GM23248 (cell line): ENCODE results near the gene ASGR2. TPM values are rescaled to one million over a fixed set of nuclear protein-coding genes. Genes with fewer than 3 reads are reported as not detected.
A peak's percentile ranks its signal among the peaks of the same experiment; 100 is the strongest.

Experiments
- DNase-seq: peaks from one replicate; pipeline ENCODE4 v3.0.0-alpha.2; 2015
- H2AFZ ChIP-seq: fragments of 200-600 bp; sonication (generic); 2 replicates; pipeline ENCODE4 v1.6.1; 2016; ENCODE audit warnings: antibody characterized with exemption
- H3F3A ChIP-seq: fragments of 200-600 bp; sonication (generic); 2 replicates; pipeline ENCODE4 v1.6.1; 2016; ENCODE audit warnings: mild to moderate bottlenecking, antibody characterized with exemption, mixed run types; ENCODE audit not compliant: insufficient read depth
- H3K27ac ChIP-seq: fragments of 200-600 bp; sonication (generic); 2 replicates; pipeline ENCODE4 v1.5.1; 2016; ENCODE audit warnings: mild to moderate bottlenecking
- H3K27me3 ChIP-seq: fragments of 200-600 bp; sonication (generic); replicated peaks from 2 replicates; pipeline ENCODE4 v1.6.1; 2016; ENCODE audit warnings: mild to moderate bottlenecking; ENCODE audit not compliant: insufficient read depth
- H3K36me3 ChIP-seq: fragments of 200-600 bp; sonication (generic); 2 replicates; pipeline ENCODE4 v1.6.1; 2016; ENCODE audit warnings: low read depth, mild to moderate bottlenecking
- H3K4me1 ChIP-seq: fragments of 200-600 bp; sonication (generic); 2 replicates; pipeline ENCODE4 v1.6.1; 2016; ENCODE audit warnings: mild to moderate bottlenecking; ENCODE audit not compliant: insufficient read depth
- H3K4me2 ChIP-seq: fragments of 200-600 bp; sonication (generic); one replicate; pipeline ENCODE4 v1.6.1; 2016; ENCODE audit warnings: mild to moderate bottlenecking; ENCODE audit not compliant: unreplicated experiment
- H3K4me3 ChIP-seq: fragments of 200-600 bp; sonication (generic); 2 replicates; pipeline ENCODE4 v1.5.1; 2016; ENCODE audit warnings: mild to moderate bottlenecking
- H3K79me2 ChIP-seq: fragments of 200-600 bp; sonication (generic); 2 replicates; pipeline ENCODE4 v1.6.1; 2016; ENCODE audit warnings: mild to moderate bottlenecking; ENCODE audit not compliant: insufficient read depth
- H3K9ac ChIP-seq: fragments of 200-600 bp; sonication (generic); 2 replicates; pipeline ENCODE4 v1.6.1; 2016; ENCODE audit warnings: mild to moderate bottlenecking
- H3K9me2 ChIP-seq: fragments of 200-600 bp; sonication (generic); 2 replicates; pipeline ENCODE4 v1.6.1; 2016; ENCODE audit warnings: mixed run types, mild to moderate bottlenecking, moderate library complexity; ENCODE audit not compliant: insufficient read depth
- H3K9me3 ChIP-seq: fragments of 200-600 bp; sonication (generic); one replicate; pipeline ENCODE4 v1.6.1; 2017; ENCODE audit warnings: low read depth
- H4K20me1 ChIP-seq: fragments of 200-600 bp; sonication (generic); 2 replicates; pipeline ENCODE4 v1.6.0; 2016; ENCODE audit not compliant: insufficient read depth
- EZH2 ChIP-seq: fragments of 200-600 bp; sonication (generic); IDR thresholded peaks from 2 replicates; pipeline ENCODE4 v1.6.1; 2018; ENCODE audit warnings: antibody characterized with exemption, mild to moderate bottlenecking; ENCODE audit not compliant: insufficient read depth, poor library complexity, severe bottlenecking
- EZH2phosphoT487 ChIP-seq: fragments of 200-600 bp; sonication (generic); IDR thresholded peaks from 2 replicates; pipeline ENCODE4 v1.6.1; 2018; ENCODE audit warnings: antibody characterized with exemption, moderate library complexity, mild to moderate bottlenecking, low read depth; ENCODE audit not compliant: insufficient read depth
- WGBS, 2 experiments: methylation state at CpG; one replicate each; pipeline ENCODE4 v1.1.6; 2015 to 2017; ENCODE audit warnings: low lambda C conversion rate in 2 of 2, low coverage in 1 of 2; ENCODE audit errors: missing lambda C conversion rate in 2 of 2; 5-methylcytosine and 5-hydroxymethylcytosine counted together
- in situ Hi-C: fragments of 300-500 bp; cut with MboI; formaldehyde crosslinking; loops from 2 replicates; pipeline ENCODE4 v1.15.0; 2020
- polyA plus RNA-seq: library from polyadenylated mRNA; unstranded; fragments of >200 nt; fragmentation: Nextera tagmentation; extraction: Ambion mirVana; gene quantifications from 2 replicates; pipeline ENCODE4 v1.2.1, GENCODE V29; 2016
- total RNA-seq: library from RNA; depleted of rRNA; stranded (reverse); fragments of >200 nt; shearing (Covaris generic); gene quantifications from 2 replicates; pipeline ENCODE4 v1.2.3, GENCODE V29; 2014

ASGR2 gene
- total and polyA plus RNA-seq, 2 experiments from 2014 or later, result not detected

- TF ChIP-seq EZH2phosphoT487, result no peak
- TF ChIP-seq EZH2, result no peak
- Histone ChIP-seq H3K4me2 (no peak overlapping the region), H3K9ac (no peak overlapping the region), H3K4me3 (no peak overlapping the region), H3K36me3 (no peaks in the 10 kb centered on the region), H2AFZ (no peak overlapping the region), H3K9me3 (no peaks in the 10 kb centered on the region), H3K9me2 (no peaks in the 10 kb centered on the region), H3K79me2 (no peaks in the 10 kb centered on the region), H3K27me3 (peaks cover 20% of the 10 kb centered on the region; the same call in 1 of the 2 replicates), H3F3A (no peaks in the 10 kb centered on the region), H4K20me1 (no peaks in the 10 kb centered on the region), H3K27ac (no peak overlapping the region), H3K4me1 (no peaks in the 10 kb centered on the region)
- no peak for DNase-seq
- in situ Hi-C loops, result no loop called here
- 26 to 29% methylated on average over 7 of the region's 7 CpGs for WGBS, 2 experiments
These were observed 30.5 kb downstream of the ASGR2 start for GRCh38 chr17:7084088-7084487.

GRCh38 chr17:7083592-7083991 is 31.0 kb downstream of the ASGR2 start:
- WGBS, 2 experiments, result 38 to 40% methylated on average over 4 of the region's 4 CpGs
- DNase-seq, result peak; percentile 27

GRCh38 chr17:7081341-7082062 is 33.1 kb downstream of the ASGR2 start:
- Histone ChIP-seq H3K27ac (no peak overlapping the region), H3K4me3 (no peak overlapping the region), H2AFZ (no peak overlapping the region), H3K4me1 (no peaks in the 10 kb centered on the region), H3K27me3 (peaks cover 20% of the 10 kb centered on the region; the same call in 1 of the 2 replicates), H3K36me3 (no peaks in the 10 kb centered on the region), H3K9ac (no peak overlapping the region), H3K9me2 (no peaks in the 10 kb centered on the region), H3F3A (no peaks in the 10 kb centered on the region), H3K4me2 (no peak overlapping the region), H3K9me3 (no peaks in the 10 kb centered on the region), H4K20me1 (no peaks in the 10 kb centered on the region), H3K79me2 (no peaks in the 10 kb centered on the region)
- WGBS, 2 experiments, result 76% methylated on average over 16 of the region's 16 CpGs
- TF ChIP-seq EZH2phosphoT487 (no peak), EZH2 (no peak)
- no peak for DNase-seq
- in situ Hi-C loops, result no loop called here

More at GRCh38 chr17:7083592-7083991, 31.0 kb downstream of the ASGR2 start:
- Histone ChIP-seq H3K9me3 (no peaks in the 10 kb centered on the region), H3K79me2 (no peaks in the 10 kb centered on the region), H3K4me3 (no peak overlapping the region), H3K4me2 (no peak overlapping the region), H3K27me3 (peaks cover 20% of the 10 kb centered on the region; the same call in 1 of the 2 replicates), H3K27ac (no peak overlapping the region), H3K4me1 (no peaks in the 10 kb centered on the region), H4K20me1 (no peaks in the 10 kb centered on the region), H3K9me2 (no peaks in the 10 kb centered on the region), H3K36me3 (no peaks in the 10 kb centered on the region), H3F3A (no peaks in the 10 kb centered on the region), H2AFZ (no peak overlapping the region), H3K9ac (no peak overlapping the region)
- TF ChIP-seq EZH2phosphoT487, result no peak
- no peak for TF ChIP-seq EZH2
- in situ Hi-C loops, result no loop called here

GRCh38 chr17:7080456-7081041 is 34.1 kb downstream of the ASGR2 start:
- DNase-seq, result no peak
- 23 to 26% methylated on average over 10 of the region's 10 CpGs for WGBS, 2 experiments
- Histone ChIP-seq H3F3A (no peaks in the 10 kb centered on the region), H2AFZ (no peak overlapping the region), H3K36me3 (no peaks in the 10 kb centered on the region), H3K4me1 (no peaks in the 10 kb centered on the region), H3K27me3 (peaks cover 20% of the 10 kb centered on the region; the same call in 1 of the 2 replicates), H3K9me2 (no peaks in the 10 kb centered on the region), H3K27ac (no peak overlapping the region), H3K4me3 (no peak overlapping the region), H3K4me2 (no peak overlapping the region), H3K9me3 (no peaks in the 10 kb centered on the region), H3K79me2 (no peaks in the 10 kb centered on the region), H4K20me1 (no peaks in the 10 kb centered on the region), H3K9ac (no peak overlapping the region)
- no peak for TF ChIP-seq EZH2
- TF ChIP-seq EZH2phosphoT487, result no peak
- in situ Hi-C loops, result no loop called here
